Activated T-helper 1 cell treated with anti-CD3 and anti-CD28 coated beads, Interleukin-2, amount 50 U/mL, for 16 hours (primary cell): ENCODE measurements around the gene MARCHF2.

Source experiments
- DNase-seq, 2 donors: peaks; one replicate each; pipeline ENCODE4 v3.0.0-alpha.2; 2020; ENCODE audit warnings: low read depth in 1 of 2, low spot score in 1 of 2

The MARCHF2 gene

DNA sequence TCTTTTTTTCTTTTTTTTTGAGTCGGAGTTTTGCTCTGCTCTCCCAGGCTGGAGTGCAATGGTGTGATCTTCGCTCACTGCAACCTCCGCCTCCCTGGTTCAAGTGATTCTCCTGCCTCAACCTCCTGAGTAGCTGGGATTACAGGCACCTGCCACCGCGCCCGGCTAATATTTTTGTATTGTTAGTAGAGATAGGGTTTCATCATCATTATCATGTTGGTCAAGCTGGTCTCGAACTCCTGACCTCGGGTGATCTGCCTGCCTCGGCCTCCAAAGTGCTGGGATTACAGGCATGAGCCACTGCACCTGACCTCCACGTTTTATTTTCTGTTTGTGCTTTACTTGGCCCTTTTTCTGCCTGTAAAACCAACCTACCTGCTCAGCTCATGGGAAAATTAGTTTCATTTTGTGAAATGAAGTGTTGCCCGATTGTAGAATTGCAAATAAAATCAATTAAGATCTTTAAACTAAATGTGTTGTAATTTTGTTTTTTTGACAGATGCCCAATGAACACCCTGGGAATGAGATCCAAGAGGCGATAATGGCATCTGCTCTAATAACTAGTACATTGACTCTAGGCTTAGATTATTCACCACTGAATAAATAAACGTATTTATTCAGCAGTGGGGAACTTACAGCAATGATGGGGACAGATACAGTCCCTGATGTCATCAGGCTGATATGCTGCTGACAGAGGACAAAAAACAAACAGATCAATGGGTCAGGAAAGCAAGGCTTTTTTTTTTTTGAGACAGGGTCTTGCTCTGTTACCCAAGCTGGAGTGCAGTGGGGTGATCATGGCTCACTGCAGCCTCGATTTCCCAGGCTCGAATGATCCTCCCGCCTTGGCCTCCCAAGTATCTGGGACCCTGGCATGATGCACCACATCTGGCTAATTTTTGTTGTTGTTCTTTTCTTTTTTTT, 25.2 kb upstream of the MARCHF2 start:
- no peak for DNase-seq

DNA sequence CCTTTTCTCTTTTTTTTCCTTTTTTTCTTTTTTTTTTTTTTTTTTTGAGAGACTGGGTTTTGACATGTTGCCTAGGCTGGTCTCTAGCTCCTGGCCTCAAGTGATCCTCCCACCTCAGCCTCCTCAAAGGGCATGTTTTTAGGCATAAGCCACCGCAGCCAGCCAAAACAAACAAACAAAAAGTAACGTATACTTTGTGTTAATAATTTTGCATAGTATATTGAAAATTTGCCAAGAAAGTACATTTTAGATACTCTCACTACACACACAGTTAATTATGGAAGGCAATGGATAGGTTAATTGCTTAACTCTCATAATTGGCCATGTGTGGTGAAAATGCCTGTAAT, 24.5 kb upstream of the MARCHF2 start:
- no peak for DNase-seq

- peak; percentile 95 for DNase-seq
Observed at GRCh38 chr19:8389891-8390616, 23.1 kb upstream of the MARCHF2 start, which contains the start of gene RAB11B. Gene RAB11B, plus strand, starts transcription at chr19:8390360. Its CDS starts 57 bp downstream, at chr19:8390417.

DNA sequence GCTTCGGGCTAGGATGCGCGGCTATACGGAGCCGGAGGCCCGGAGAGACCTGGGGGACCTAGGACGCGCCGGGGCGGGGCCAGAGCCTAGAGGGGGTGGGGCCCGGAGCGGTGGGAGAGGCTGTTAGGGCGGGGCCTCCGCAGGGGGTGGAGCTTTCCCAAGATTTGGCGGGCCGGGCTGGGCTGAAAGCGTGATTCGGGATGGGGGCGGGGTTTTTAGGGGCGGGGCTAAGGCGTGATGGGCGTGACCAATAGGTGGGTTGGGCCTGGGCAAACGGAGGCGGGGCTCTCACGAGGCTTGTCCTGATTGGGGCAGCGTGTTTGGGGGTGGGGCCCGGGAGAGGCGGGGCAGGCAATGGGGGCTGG, 22.5 kb upstream of the MARCHF2 start:
- DNase-seq: peak; percentile 81 to 85

DNA sequence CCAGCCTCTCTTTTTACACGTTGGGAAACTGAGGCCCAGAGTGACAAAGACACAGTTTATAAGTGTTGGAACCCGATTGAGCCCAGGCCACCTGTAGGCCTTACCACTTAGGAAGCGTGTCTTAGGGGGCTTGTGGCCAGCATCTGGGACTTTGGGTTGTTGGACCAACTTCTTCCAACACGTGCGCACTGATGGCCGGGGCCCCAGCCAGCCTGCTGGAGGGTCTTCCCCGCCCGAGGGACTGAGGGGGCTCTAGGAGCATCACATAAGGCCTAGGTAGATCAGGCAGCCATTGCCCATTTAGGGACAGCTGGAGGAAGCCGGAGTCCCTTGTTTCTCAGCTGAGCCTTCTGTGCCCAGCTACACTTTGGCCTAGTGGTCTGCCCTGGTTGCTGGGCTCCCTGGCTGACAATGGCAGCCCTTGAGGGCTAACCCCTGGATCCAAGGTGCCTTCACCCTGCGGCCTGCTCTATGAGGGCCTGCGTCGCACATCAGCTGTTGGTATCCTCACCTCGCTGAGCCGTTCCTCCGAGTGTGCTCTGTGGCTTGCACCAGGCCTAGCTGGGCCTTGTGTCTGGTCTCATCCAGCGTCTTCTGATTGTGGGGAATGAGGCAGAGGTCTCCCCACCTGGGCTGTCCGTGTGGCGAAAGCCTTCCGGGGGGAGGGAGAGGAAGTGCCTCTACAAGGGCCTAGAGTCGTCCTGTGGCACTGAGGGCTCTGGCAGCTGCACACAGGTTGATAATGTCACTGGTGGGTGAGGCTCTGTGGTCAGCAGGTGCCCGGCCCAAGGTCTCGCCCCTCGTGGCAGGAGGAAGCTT, 21.7 kb upstream of the MARCHF2 start:
- no peak for DNase-seq

- no peak for DNase-seq
Observed at GRCh38 chr19:8392017-8392591, 21.0 kb upstream of the MARCHF2 start.

DNA sequence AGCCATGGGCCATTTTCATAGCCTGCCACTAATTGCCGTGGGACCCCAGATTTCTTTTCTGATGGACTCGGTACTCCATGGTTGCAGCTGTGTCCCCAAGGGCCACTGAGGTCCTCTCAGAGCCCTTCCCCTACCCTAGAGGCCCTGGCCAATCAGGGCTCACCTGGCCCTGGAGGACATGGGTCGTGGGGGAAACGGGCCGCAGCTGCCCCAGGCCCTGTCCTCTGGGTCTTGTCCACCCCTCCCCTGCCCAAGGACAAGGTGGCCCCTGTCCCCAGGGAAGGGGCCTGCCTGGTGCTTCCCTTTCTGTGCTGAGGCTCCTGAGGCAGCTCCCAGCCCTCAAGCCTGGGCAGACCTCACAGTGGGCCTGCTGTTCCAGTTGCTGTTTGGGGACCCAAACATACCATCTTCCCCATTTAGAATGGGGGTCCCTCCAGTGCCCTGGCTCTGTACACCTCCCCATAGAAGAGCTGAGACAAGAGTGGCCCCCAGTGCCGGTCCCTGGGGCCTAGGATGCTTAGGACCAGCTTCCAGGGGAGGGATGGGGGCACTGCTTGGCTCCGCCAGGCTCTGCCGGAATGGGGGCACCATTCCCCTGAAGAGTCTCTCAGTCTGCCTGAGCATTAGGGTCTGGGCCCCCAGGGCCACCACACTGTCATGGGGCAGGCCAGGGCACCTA, 19.8 kb upstream of the MARCHF2 start:
- no peak for DNase-seq

DNA sequence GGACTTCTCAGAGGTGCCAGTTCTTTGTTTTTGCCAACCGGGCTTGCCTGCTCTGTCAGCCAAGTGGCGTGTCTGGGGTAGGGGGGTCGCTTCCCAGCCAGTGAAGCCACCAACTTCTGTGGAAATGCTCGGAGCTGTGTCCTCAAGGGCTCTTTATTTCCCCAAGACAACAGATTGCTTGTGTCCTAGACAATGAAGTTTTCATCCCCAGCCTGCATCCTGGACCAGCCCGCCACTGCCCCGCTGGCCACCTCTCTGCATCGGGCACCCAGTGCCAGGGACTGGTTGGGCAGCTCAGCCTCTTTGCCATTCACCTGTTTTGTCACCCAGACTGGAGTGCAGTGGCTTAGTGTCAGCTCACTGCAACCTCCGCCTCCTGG, 19.2 kb upstream of the MARCHF2 start:
- DNase-seq: no peak

DNA sequence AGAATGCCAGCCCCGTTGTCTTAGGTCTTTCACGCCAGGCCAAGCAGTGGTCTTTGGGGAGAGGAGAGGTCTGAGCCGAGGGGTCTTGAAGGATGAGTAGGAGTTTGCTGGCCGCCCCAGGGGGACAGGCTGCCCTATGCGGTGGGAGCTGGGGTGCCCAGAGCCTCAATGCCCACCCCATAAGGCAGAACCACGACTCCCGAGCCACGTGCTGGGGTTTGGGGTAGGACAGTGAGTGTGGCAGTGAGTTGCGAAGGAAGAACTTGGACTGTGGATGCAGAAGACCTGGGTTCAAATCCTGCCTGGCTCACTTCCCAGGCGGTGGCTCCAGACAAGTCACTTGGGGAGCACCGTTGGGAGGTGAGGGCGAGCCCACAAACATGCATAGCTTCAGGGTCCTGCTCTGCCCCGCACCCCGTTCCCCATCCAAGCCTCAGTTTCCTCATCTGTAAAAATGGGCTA, 17.5 kb upstream of the MARCHF2 start:
- DNase-seq: no peak

GRCh38 chr19:8396185-8396562, 16.9 kb upstream of the MARCHF2 start:
- DNase-seq: no peak

DNA sequence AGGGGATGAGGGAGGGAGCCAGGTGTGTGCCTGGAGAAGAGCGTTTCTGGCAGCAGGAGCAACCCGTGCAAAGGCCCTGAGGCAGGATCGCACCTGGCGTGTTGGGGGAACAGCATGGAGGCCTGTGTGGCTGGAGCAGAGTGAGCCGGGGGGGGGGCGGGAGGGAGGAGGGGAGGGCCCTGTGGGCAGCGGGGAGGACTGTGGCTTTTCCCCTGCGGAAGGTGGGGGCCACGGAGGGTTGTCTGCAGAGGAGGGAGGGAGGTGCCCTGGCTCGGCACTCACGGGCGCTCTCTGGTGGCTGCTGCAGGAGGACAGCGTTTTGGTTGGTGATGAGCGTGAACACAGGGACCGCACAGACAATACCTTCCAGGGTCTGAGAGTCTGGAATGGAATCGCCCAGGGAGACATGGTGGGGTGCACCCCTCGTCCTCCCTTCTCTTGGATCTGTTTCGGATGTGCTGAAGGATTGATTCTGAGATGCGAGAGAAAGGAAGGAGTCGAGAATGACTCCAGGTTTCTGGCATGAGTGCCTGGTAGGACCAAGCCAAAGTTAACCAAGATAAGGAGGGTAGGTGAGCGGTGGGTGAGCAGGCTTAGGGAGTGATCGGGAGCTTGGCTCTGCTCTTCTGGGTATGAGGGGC, 16.4 kb upstream of the MARCHF2 start:
- peak; percentile 40 to 44 for DNase-seq

GRCh38 chr19:8397271-8397670, 15.8 kb upstream of the MARCHF2 start:
- no peak for DNase-seq

- DNase-seq: no peak
Observed at GRCh38 chr19:8397746-8398310, 15.3 kb upstream of the MARCHF2 start.

- DNase-seq: no peak
Observed at GRCh38 chr19:8398311-8398771, 14.8 kb upstream of the MARCHF2 start.

DNA sequence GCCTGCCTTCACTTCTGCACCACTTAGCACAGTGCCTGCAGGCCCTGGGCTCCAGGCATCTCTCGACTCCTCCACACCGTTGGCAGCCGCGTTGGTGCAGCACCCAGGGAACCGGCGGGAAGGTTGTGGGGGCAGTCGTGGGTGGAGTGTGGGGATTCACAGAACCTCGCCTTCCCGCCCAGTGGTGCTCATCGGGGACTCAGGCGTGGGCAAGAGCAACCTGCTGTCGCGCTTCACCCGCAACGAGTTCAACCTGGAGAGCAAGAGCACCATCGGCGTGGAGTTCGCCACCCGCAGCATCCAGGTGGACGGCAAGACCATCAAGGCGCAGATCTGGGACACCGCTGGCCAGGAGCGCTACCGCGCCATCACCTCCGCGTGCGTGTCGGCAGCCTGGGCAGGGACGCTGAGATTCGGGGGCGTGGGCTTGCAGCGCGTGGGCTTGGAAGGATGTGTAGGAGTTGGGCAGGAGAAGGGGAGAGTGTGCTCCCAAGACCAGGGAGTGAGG, 13.4 kb upstream of the MARCHF2 start:
- no peak for DNase-seq

GRCh38 chr19:8401981-8402411, 11.1 kb upstream of the MARCHF2 start:
- no peak for DNase-seq

DNA sequence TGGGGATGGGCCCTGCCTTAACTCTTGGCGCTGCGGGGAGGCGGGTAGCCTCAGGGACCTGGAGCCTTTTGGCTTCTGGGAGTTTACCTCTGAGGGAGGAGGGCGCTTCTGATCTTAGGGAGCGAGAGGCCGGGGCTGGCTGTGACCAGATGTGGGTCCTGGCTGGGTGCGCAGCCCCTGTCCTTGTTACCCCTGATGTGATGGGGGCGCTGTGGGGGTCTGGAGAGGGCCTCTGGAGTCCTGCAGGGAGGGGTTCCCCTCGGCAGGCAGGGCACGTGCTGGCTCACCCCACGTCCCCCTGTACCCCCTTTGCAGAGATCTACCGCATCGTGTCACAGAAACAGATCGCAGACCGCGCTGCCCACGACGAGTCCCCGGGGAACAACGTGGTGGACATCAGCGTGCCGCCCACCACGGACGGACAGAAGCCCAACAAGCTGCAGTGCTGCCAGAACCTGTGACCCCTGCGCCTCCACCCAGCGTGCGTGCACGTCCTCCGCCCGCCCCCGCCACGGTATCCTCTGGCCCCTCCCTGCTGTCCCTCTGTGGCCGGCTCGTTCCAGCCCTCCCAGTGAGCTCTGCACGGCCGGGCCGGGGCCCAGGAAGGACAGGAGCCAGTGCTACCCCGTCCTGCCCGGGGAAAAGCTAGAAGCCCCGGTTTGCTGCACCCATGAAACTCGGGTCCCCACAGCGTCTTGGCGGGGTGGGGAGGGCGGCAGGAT, 9.8 kb upstream of the MARCHF2 start:
- DNase-seq: no peak

GRCh38 chr19:8403820-8404109, 9.3 kb upstream of the MARCHF2 start:
- DNase-seq: no peak
